ENCODE results near the gene ABHD4.

GRCh38 chr14:22587247-22587646 is 10.9 kb upstream of the ABHD4 start:
- no peak for TF ChIP-seq CTCF (IDR thresholded peaks at IDR 0.05; ENCODE audit: low read depth, low read length)
- no peak for TF ChIP-seq EZH2phosphoT487 (IDR thresholded peaks at IDR 0.05; ENCODE audit: low read depth)

All from OCI-LY3 (cell line).